Suprapubic skin (tissue), 4 donors: ENCODE results near the gene MRPS26.

Experiments
- EP300 ChIP-seq: sonication (generic); formaldehyde crosslinking; IDR thresholded peaks from one replicate; pipeline ENCODE4 v1.6.1; 2017; ENCODE audit warnings: antibody characterized with exemption
- POLR2A ChIP-seq, 2 donors: fragments of 450-650 bp; IDR thresholded peaks; one replicate each; pipeline ENCODE4 v1.6.1; 2017; ENCODE audit warnings: antibody characterized with exemption in 2 of 2, mild to moderate bottlenecking in 2 of 2, moderate library complexity in 2 of 2
- POLR2AphosphoS5 ChIP-seq, 3 donors: sonication (generic); formaldehyde crosslinking; IDR thresholded peaks; one replicate each; pipeline ENCODE4 v1.6.1; 2017; ENCODE audit warnings: antibody characterized with exemption in 3 of 3
- TF ChIP-seq, protein P1 (sequence below), 2 donors: fragments of 200-600 bp in 1 of 2; fragments of 450-650 bp in 1 of 2; sonication (generic) in 1 of 2; IDR thresholded peaks; one replicate each; pipeline ENCODE4 v1.5.1; 2016 to 2019; ENCODE audit warnings: antibody characterized with exemption in 2 of 2, mild to moderate bottlenecking in 1 of 2, moderate library complexity in 1 of 2

DNA sequence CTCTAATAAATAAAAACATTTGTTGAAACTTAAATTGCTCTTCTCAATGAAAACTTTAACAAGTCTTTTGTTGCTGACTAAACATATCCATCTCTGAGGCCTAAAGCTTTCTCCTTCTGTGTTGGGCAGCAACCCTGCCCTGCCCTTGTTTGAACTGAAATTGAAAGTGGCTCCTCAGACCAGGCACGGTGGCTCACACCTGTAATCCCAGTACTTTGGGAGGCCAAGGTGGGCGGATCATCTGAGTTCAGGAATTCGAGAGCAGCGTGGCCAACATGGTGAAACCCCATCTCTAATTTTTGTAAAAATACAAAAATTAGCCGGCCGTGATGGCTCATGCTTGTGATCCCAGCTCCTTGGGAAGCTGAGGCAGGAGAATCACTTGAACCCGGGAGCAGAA is 31.7 kb upstream of the MRPS26 start:
- no peak for TF ChIP-seq POLR2A (IDR thresholded peaks at IDR 0.05)
- TF ChIP-seq, protein P1, sequence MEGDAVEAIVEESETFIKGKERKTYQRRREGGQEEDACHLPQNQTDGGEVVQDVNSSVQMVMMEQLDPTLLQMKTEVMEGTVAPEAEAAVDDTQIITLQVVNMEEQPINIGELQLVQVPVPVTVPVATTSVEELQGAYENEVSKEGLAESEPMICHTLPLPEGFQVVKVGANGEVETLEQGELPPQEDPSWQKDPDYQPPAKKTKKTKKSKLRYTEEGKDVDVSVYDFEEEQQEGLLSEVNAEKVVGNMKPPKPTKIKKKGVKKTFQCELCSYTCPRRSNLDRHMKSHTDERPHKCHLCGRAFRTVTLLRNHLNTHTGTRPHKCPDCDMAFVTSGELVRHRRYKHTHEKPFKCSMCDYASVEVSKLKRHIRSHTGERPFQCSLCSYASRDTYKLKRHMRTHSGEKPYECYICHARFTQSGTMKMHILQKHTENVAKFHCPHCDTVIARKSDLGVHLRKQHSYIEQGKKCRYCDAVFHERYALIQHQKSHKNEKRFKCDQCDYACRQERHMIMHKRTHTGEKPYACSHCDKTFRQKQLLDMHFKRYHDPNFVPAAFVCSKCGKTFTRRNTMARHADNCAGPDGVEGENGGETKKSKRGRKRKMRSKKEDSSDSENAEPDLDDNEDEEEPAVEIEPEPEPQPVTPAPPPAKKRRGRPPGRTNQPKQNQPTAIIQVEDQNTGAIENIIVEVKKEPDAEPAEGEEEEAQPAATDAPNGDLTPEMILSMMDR (IDR thresholded peaks at IDR 0.05) = no peak
- no peak for TF ChIP-seq POLR2AphosphoS5 (IDR thresholded peaks at IDR 0.05)
- TF ChIP-seq EP300 = no peak
